OCI-M2 (cell line): ENCODE measurements around the gene NKG7.

Experiments used
- DNase-seq: peaks from one replicate; lab custom pipeline; 2025; ENCODE audit not compliant: unreplicated experiment; lab: John Stamatoyannopoulos, UW

Gene NKG7

DNA sequence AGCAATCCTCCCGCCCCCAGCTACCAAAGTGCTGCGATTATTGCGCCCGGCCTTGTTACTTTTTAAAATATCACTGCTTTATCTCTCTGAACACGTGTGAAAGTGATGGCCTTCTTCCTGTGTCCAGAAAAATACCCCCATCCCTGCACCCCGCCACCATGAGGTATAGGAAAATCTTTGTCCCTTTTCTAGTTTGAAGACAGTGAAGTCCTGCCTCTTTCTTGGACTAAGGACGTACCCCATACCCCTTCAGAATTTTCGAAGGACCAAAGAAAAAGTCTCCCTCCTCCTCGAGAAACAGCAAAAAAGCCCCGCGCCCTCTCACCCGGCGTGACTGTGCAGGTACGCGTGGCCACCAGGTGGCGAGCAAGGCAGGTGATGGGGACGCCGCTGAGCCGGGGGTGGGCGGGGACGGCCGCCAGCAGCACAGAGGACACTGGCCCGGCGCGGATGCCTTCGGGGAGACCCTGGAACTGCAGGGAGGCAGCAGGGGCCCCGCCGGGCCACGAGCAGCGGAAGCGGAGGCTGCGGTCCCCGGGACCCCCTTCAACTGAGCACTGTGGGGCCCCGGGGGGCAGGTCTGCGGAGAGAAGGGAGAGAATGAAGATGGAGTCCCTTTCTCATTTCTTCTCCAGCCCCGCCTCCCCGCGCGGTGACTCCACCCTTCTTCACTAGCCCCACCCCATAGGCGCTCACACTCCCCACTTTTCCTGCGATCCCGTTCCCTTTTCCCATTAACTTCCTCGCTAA lies 33.7 kb downstream of the NKG7 start:
- peak; percentile 88 for DNase-seq

DNA sequence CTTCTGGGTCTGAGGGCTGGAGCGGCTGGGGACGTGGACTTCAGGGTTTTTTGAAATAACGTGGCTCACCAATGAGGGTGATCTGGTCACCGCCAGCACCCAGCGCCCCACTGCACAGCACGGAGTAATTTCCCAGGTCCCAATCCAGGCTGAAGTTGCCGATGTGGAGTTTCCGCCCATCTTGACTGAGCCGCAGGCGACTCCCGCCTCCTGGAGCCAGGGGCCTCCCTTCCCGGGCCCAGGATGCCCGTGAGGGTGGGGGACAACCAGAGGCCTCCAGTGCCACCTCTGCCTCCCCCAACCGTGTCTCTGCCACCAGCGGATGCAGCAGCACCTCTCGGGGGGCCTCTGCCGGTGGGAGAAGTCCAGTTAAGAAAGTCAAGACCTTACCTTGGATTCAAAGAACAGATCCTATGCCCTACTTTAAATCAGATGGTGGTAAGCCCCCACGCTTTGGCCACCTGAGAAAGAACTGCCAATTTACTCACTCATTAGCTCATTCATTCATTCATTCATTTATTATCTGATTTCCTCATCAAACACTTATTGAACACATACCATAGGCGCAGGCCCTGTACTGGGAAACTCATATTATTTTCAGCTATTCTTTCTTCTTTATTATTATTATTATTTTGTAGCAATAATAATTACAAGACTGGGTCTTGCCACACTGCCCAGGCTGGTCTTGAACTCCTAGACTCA lies 34.4 kb downstream of the NKG7 start:
- DNase-seq, result no peak

DNA sequence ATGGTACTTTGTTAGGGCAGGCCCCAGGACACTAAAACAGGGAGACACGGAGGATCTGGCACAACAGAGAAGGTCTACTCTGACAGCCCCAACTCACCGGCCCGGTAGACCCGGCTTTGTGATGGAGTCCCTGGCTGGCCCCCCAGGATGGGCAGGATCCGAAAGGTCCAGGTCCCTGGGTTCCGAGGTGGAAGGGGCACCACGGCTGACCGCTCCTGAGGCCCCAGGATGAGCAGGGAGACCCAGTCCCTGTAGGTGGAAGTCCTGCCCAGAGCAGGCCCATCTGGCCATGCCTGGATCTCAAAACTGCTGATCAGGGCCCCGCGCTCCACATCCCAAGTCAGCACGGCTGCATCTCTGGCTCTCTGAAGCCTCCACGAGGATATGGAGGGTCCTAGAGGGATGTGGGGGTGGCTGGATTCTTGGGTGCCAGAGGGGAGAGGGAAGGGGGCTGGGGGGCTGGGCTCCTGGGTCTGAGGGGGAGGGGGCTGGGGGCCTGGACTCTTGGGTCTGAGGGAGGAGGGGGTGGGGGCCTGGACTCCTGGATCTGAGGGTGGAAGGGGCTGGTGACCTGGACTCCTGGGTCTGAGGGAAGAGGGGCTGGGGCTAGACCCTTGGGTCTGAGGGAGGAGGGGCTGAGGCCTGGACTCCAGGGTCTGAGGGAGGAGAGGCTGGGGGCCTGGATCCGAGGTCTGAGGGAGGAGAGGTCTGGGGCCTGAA lies 35.2 kb downstream of the NKG7 start:
- DNase-seq, result no peak

DNA sequence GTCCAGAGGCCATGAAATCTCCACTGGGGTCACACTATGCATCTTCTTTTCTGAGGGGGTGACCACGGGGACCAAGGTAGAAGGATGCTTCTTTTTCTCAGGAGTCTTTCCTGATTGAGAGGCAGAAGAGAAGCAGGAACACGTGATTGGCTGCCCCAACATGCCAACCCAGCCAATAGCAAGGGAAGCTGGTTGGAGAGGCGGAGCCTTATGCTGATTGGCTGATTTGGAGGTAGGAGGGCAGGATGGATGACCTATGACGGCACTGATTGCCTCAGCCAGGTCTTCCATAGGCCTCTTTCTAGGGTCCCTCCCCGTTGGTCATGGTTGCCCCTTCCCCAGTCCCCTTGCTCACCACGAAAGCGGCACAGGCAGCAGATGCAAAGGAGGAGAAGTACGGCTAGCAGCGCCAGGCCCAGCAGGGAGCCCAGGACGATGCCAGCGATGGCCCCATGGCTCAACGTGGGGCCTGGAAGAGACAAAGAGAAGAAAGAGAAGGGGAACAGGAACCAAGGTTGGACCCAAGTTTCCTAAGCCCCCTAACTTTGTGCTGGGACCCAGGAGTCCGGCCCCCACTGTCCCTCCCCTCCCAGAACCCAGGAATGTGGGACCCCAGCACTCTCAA lies 38.5 kb downstream of the NKG7 start:
- DNase-seq, result no peak

DNA sequence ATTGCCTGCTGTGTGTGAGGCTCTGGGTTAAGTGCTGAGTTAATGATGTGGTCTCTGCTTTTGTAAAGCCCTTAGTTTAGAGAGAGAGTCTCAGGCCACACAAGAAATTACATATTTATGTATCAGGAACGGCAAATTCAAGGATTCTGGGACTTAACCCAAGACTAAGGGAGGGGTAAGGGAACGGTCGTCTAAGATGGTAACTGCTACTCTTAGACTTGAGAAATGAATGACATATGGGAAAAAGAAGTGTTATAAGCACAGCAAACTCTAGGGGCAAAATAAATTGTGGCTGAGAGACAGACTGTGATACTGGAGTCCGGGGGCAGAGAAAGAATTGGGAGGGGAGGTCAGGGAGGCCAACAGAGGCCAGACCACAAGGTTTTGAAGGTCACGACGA lies 40.7 kb downstream of the NKG7 start:
- DNase-seq, result no peak

DNA sequence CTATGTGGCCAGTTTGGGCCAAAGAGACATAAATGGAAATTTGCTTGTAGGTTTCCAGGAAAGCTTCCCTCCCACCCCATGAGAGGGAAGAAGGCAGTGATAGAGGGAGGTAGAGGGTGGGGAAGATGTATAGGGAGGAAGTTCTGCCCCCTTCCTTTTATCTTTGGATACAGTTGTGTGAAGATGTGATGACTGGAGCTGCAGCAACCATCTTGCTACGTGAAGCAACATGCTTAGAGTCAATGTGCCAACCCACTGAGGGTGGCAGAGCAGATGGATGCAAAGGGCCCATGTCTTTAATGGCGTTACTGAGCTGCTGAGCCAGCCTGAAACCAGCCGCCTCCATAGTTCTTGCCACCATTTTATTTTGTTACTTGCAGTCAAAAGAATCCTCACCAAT lies 41.3 kb downstream of the NKG7 start:
- no peak for DNase-seq

DNA sequence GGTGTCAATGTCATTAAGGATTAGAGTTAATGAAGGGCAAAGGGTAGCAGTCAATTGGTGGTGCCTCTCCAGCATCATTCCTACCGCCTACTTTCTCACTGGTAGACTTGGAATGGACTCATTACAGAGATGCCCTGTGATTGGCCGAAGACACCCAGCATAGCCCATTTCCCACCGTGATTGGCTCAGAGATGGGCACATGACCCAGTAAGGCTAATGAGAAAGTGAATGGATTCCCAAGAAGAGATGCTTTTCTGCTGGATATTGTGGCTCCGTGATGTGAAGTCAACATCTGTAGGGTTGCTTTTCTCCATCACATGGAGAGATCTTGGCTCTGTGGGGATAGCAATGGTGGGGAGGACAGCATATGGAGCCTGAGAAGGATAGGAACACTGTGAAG lies 42.1 kb downstream of the NKG7 start:
- no peak for DNase-seq

DNA sequence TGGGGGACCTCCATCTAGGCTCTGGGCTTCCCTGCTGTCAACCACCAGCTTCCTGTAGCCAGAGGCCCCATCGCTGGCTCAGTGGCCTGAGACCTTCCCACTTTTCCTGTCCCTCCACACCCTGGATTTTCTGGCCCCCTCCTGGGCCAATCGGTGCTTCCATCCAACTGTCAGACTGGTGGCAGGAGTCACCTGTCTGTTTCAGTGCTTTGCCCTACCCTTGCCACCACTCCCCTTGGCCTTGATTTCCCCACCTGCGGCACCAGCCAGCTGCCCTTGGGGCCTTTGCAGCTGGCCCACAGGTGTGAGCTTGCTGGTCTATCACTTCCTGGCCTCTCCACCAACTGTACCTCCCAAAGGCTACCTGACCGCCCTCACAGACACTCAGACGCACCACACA lies 43.0 kb downstream of the NKG7 start:
- no peak for DNase-seq

DNA sequence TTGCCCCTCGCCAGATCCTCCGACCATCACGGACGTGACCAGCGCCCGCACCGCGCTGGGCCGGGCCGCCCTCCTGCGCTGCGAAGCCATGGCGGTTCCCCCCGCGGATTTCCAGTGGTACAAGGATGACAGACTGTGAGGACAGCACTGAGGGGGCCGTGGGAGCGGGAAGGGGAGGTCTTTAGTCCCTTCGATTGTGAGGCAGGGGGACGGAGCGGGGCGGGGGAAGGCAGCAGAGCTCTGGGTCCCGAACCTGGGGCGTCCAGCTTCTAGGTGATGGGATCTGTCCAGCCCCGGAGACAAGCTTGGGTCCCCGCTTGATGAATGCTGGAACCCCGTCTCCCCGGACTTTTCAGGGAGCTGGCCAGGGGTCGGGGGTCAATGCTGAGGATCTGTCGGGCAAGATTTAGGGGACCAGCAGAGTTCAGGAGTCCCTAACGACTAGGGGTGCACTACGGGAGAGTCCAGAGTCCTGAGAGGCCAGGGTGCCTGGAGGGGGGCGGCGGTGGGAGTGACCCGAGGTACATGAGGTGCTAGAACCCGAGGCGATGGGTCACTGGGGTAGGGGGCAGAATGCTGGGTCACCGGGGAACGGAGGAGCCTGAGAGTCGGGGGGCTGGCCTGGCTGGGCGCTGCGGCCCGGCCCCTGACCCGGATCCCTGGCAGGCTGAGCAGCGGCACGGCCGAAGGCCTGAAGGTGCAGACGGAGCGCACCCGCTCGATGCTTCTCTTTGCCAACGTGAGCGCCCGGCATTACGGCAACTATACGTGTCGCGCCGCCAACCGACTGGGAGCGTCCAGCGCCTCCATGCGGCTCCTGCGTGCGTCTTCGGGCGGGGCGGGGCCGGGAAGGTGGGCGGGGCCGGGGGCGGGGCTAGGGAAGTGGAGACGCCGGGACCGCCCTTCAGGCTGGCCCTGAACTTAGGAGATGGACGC lies 45.1 kb downstream of the NKG7 start:
- no peak for DNase-seq

DNA sequence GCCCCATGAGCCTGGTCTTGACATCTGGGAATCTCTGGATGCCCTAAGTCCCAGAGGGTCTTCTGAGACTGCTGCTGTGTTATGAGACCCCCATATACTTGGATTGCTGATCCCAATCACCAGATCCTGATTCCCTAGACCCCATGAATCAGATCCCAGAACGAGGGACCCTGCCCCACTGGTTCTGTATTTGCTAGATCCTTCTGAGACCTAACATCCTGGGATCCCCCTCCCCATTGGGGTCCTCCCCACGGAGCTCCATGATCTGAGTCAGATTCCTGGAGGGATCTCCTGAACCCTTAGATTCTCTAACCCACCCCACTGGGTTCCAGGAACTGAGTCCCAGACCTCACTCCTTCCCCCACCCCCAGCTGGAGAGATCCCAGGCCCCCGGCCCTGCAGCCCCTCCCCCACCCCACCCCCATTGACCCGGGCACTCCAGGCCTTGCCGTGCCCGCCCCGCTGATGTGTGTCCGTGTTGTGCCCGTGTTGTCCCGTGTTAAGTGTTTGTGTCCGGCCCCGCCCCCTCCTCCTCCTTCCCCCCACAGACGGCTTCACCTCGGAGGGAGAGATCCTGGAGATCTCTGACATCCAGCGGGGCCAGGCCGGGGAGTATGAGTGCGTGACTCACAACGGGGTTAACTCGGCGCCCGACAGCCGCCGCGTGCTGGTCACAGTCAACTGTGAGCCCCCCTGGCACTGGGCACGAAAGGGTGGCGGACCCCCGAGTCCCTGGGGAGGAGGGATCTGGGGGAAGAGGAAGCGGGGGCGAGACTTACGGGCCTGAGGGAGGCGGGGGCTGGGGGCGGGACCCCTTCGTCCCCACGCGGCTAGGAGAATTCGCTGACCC lies 46.0 kb downstream of the NKG7 start:
- DNase-seq, result no peak

DNA sequence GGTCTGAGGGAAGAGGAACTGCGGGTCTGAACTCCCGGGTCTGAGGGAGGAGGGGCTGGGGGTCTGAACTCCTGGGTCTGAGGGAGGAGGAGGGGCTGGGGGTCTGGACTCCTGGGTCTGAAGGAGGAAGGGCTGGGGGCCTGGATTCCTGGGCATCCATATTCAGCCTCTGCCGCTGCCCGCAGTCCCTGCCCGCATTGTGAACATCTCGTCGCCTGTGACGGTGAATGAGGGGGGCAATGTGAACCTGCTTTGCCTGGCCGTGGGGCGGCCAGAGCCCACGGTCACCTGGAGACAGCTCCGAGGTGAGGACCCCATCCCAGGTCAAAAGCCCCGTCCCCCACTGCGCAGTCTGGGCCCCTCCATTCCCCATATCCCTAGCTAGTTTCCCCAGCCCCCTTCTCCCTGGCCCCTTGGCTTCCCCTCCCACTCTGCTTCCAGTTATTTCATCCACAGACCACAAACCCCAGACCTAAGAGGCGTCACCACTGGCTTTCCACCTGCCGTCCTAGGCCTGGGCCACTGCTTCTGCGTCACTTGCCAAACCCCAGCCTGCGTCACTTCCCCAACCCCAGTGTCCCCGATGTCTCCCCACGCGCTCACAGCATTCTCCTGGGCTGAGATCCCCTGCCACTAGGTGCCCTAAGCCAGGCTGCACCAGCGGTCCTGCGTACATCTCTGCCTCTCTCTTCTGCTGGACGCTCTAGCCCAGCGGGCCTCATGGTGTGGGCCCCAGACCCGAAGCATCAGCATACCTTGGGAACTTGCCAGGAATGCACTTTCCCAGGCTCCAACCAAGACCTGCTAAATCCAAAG lies 47.1 kb downstream of the NKG7 start:
- DNase-seq, result no peak

DNA sequence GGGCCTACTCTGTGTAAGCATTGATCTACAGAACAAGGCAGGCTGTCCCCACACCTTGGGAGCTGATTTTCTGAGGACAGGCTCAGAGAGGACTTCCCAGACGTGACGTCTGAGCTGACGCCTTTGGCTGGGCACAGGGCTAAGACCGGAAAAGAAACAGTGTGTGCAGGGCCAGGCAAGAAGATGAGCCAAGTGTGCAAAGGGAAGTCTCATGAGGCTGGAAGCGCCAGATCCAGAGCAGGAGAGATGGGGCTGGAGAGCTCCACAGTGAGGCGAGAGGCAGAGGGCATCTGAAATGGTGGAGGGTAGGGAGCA lies 48.3 kb downstream of the NKG7 start:
- no peak for DNase-seq

DNA sequence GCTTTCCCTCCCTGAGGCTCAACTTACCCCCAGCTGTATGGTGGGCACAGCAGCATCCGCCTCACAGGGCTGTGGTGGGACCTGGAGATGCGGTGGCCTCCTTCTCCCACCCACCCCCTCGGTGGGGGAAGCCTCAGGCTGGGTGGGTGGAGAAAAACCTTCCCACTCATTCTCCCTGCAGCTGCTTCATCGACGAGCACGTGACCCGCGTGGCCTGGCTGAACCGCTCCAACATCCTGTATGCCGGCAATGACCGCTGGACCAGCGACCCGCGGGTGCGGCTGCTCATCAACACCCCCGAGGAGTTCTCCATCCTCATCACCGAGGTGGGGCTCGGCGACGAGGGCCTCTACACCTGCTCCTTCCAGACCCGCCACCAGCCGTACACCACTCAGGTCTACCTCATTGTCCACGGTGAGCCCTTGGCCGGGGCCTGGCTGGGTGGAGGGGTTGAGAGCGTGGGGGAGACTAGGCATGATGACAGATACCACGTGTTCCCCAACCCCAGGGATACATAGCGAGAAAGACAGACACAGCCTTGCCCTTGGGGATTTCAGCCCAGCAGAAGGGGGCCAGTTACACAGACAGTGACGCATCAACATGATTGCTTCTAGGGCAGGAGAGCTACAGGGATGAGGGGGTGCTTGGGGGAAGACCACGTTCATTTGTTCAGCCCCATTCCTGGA lies 48.8 kb downstream of the NKG7 start:
- DNase-seq, result no peak

DNA sequence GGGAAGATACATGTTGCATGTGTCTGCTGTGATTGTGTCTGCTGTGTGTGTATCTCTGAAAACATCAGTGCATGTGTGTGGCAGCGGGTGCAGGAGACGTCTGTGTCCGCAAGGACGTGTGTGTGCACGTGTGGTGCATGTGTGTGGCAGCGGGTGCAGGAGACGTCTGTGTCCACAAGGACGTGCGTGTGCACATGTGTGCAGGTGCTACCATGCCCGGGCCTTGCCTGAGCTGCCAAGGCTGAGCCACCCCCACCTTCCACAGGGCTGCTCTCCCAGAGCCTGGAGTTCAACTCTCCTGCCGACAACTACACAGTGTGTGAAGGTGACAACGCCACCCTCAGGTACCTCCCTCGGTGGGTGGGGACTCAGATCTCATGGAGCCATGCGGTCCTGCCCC lies 50.7 kb downstream of the NKG7 start:
- no peak for DNase-seq
